ENCODE measurements around the gene NCKAP5L. TPM values are rescaled to one million over a fixed set of nuclear protein-coding genes. Genes with fewer than 3 reads are reported as not detected.

The NCKAP5L gene
- total and polyA plus RNA-seq, 2 of the 8 experiments (the other 6 are each of a cell fraction or from before 2014, with no cell fraction given), result 9.4 to 27.9 TPM

DNA sequence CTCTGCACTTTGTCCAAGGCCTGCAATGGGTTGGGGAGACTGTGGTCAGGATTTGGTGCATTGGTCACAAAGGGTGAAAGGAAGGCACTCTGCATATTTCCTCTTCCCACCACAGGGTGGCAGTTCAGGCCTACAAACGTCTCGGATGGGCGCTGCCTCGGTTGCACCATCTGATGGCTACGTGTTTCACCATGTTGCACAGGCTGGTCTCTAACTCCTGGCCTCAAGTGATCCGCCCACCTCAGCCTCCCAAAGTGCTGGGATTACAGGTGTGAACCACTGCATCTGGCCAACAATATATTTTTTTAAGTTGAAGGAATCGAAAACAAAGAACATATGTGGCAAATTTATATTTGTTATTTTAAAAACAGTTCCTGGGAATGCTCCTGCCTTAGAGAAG is 51.8 kb downstream of the NCKAP5L start:
- Histone ChIP-seq H2BK15ac (ENCODE audit: low read length) (no peak overlapping the region), H3K79me1 (ENCODE audit: low read depth, low read length) (no peaks in the 10 kb centered on the region), H3K4me2 (ENCODE audit: insufficient read depth in 1 of 2, low read depth in 2 of 2, low read length in 2 of 2) (no peak overlapping the region), H2AFZ (ENCODE audit: low read length) (no peak overlapping the region), H3K4me1 (replicated peaks in 1 of 4; ENCODE audit: control insufficient read depth in 3 of 4, insufficient read depth in 4 of 4, low read length in 3 of 4) (peaks cover 0 to 2% (median 0%) of the 10 kb centered on the region in 4 experiments; a peak in 2 of 7 replicates), H3K79me2 (ENCODE audit: control insufficient read depth in 1 of 2, insufficient read depth in 2 of 2, low read length in 2 of 2) (no peaks in the 10 kb centered on the region), H3K27me3 (replicated peaks in 1 of 4; ENCODE audit: control insufficient read depth in 3 of 4, extremely low read depth in 1 of 4, insufficient read depth in 3 of 4, low read length in 3 of 4) (no peaks in the 10 kb centered on the region), H3K4me3 (ENCODE audit: extremely low read depth in 1 of 4, insufficient read depth in 2 of 4, low read depth in 3 of 4, low read length in 4 of 4) (no peak overlapping the region), H3K9me3 (ENCODE audit: insufficient read depth in 2 of 2, low read depth in 1 of 2, low read length in 1 of 2) (no peaks in the 10 kb centered on the region), H4K91ac (replicated peaks; ENCODE audit: insufficient read length, low read length) (no peak overlapping the region), H2BK20ac (ENCODE audit: low read length) (no peak overlapping the region), H3K27ac (ENCODE audit: low read depth, low read length) (no peak overlapping the region), H2BK5ac (ENCODE audit: low read depth, low read length) (no peak overlapping the region), H2AK5ac (ENCODE audit: low read depth, low read length) (no peak overlapping the region), H3K9ac (replicated peaks in 1 of 4; ENCODE audit: extremely low read depth in 1 of 4, low read depth in 3 of 4, low read length in 3 of 4) (no peak overlapping the region), H3K56ac (replicated peaks; ENCODE audit: insufficient read length, low read depth, low read length) (no peak overlapping the region), H2BK120ac (replicated peaks; ENCODE audit: low read depth, low read length) (no peak overlapping the region), H2BK12ac (ENCODE audit: low read depth, low read length) (no peak overlapping the region), H4K20me1 (replicated peaks in 1 of 2; ENCODE audit: control insufficient read depth in 1 of 2, insufficient read depth in 2 of 2, low read length in 2 of 2) (no peaks in the 10 kb centered on the region), H3K14ac (ENCODE audit: insufficient read length) (no peak overlapping the region), H4K5ac (ENCODE audit: insufficient read length, low read depth, low read length) (no peak overlapping the region), H3K36me3 (ENCODE audit: control insufficient read depth in 2 of 4, insufficient read depth in 4 of 4, low read length in 3 of 4) (no peaks in the 10 kb centered on the region), H3K4ac (replicated peaks; ENCODE audit: insufficient read length, low read depth, low read length) (no peak overlapping the region), H3K23me2 (ENCODE audit: low read depth, low read length) (no peaks in the 10 kb centered on the region), H3K18ac (ENCODE audit: extremely low read depth, low read length) (peak overlapping the region; percentile 42; the same call in 1 of the 2 replicates), H4K8ac (ENCODE audit: extremely low read depth, insufficient read depth, low read length) (no peak overlapping the region), H3K23ac (ENCODE audit: insufficient read length) (no peak overlapping the region)
- FAIRE-seq, result peak; percentile 86
- ChIA-PET CTCF (ENCODE audit: partially characterized antibody) (interaction anchor here (1.0 to 3.1 kb wide), 15 partner anchors 8 to 173 kb away, joined by 4 to 75 read pairs (median 13); partner anchors contain the start of gene NCKAP5L), POLR2A (ENCODE audit: partially characterized antibody) (interaction anchor here (2.3 kb wide), 1 partner anchor 66 kb away, joined by 6 read pairs; the partner anchor contains the start of gene BCDIN3D)
- 21% methylated on average over 7 of the region's 7 CpGs; no CpG with 5 or more reads in 1 of the 2 experiments for WGBS, 2 experiments (ENCODE audit: extremely low coverage in 1 of 2, insufficient coverage in 1 of 2, insufficient read length in 1 of 2, insufficient replicate concordance in 2 of 2, low coverage in 1 of 2, low lambda C conversion rate in 2 of 2, missing lambda C conversion rate in 1 of 2)
- peak; percentile 60 to 76 for DNase-seq (ENCODE audit: low read depth in 1 of 2, low spot score in 2 of 2)
- peak; percentile 90 to 96 for TF ChIP-seq RAD21 (IDR thresholded peaks at IDR 0.05 in 1 of 2, conservative IDR thresholded peaks at IDR 0.05 in 1 of 2; ENCODE audit: low read depth in 2 of 2, low read length in 2 of 2)
- TF ChIP-seq ZNF274 (IDR thresholded peaks at IDR 0.05; ENCODE audit: borderline replicate concordance, extremely low read depth, low read length), result no peak
- TF ChIP-seq, protein P1, sequence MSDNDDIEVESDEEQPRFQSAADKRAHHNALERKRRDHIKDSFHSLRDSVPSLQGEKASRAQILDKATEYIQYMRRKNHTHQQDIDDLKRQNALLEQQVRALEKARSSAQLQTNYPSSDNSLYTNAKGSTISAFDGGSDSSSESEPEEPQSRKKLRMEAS (IDR thresholded peaks at IDR 0.05), result peak; percentile 44; the same call in 1 of the 2 replicates
- peak; percentile 87 for TF ChIP-seq CEBPB (IDR thresholded peaks at IDR 0.05; ENCODE audit: low read depth, low read length)
- TF ChIP-seq YY1 (IDR thresholded peaks at IDR 0.05; ENCODE audit: low read depth, low read length), result no peak
- TF ChIP-seq SRF (IDR thresholded peaks at IDR 0.05; ENCODE audit: low read depth, low read length), result no peak
- TF ChIP-seq RXRA (IDR thresholded peaks at IDR 0.05; ENCODE audit: insufficient read depth, low read depth, low read length), result no peak
- TF ChIP-seq CBX8 (IDR thresholded peaks at IDR 0.05; ENCODE audit: borderline replicate concordance, low read depth, low read length), result no peak
- no peak for TF ChIP-seq KDM5A (IDR thresholded peaks at IDR 0.05; ENCODE audit: low read length)
- TF ChIP-seq, protein P2, sequence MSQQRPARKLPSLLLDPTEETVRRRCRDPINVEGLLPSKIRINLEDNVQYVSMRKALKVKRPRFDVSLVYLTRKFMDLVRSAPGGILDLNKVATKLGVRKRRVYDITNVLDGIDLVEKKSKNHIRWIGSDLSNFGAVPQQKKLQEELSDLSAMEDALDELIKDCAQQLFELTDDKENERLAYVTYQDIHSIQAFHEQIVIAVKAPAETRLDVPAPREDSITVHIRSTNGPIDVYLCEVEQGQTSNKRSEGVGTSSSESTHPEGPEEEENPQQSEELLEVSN (IDR thresholded peaks at IDR 0.05), result no peak
- TF ChIP-seq KDM4A (IDR thresholded peaks at IDR 0.05; ENCODE audit: low read depth, low read length, severe bottlenecking), result no peak
- no peak for TF ChIP-seq CBX5 (IDR thresholded peaks at IDR 0.05; ENCODE audit: low read depth, low read length)
- TF ChIP-seq SAP30 (IDR thresholded peaks at IDR 0.05; ENCODE audit: insufficient read depth, insufficient replicate concordance, low read length), result no peak

Data from H1 (cell line).